IPS-20b (cell line): ENCODE measurements around the gene RBM26.

Experiments
- H3K27ac ChIP-seq: one replicate; pipeline ENCODE4 v1.5.1; 2013; ENCODE audit warnings: low read length
- H3K27me3 ChIP-seq: 2 replicates; pipeline ENCODE4 v1.6.1; 2013; ENCODE audit warnings: mild to moderate bottlenecking, low read length, inconsistent platforms; ENCODE audit not compliant: insufficient read depth
- H3K36me3 ChIP-seq: 2 replicates; pipeline ENCODE4 v1.6.1; 2013; ENCODE audit warnings: low read depth, mild to moderate bottlenecking, inconsistent platforms, low read length, moderate library complexity; ENCODE audit not compliant: insufficient read depth
- H3K4me1 ChIP-seq: 2 replicates; pipeline ENCODE4 v1.6.1; 2013; ENCODE audit warnings: mild to moderate bottlenecking, control low read depth, inconsistent platforms, low read length, moderate library complexity; ENCODE audit not compliant: insufficient read depth
- H3K4me3 ChIP-seq: 2 replicates; pipeline ENCODE4 v1.5.1; 2013; ENCODE audit warnings: mild to moderate bottlenecking, low read length, inconsistent platforms
- H3K9ac ChIP-seq: 2 replicates; pipeline ENCODE4 v1.6.1; 2013; ENCODE audit warnings: low read depth, mild to moderate bottlenecking, inconsistent platforms, low read length, moderate library complexity
- H3K9me3 ChIP-seq: 2 replicates; pipeline ENCODE4 v1.6.1; 2013; ENCODE audit warnings: mild to moderate bottlenecking, low read depth, low read length, inconsistent platforms; ENCODE audit not compliant: insufficient read depth

The RBM26 gene

DNA sequence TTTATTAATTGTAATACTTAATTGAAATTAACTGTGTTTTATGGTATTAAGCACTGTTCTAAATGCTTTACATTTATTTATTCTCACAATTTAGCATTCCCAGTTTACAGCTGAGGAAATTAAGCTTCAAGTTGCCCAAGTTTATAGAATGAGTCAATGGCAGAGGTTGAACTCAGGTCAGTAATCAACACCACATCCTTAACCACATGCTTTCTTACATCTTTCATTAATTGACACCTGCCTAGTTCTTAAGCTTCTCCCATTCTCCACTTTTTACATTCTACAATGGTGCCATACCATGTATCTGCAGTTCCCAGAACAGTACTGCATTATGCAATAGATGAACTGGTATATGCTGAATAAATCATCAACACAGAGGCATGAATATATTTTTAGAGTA is 11.7 kb upstream of the RBM26 start:
- no peaks in the 10 kb centered on the region for H3K4me1 ChIP-seq
- H3K36me3 ChIP-seq = no peaks in the 10 kb centered on the region
- no peak overlapping the region for H3K4me3 ChIP-seq
- no peak overlapping the region for H3K9ac ChIP-seq
- H3K9me3 ChIP-seq = no peaks in the 10 kb centered on the region
- H3K27me3 ChIP-seq = no peaks in the 10 kb centered on the region
- no peak overlapping the region for H3K27ac ChIP-seq

DNA sequence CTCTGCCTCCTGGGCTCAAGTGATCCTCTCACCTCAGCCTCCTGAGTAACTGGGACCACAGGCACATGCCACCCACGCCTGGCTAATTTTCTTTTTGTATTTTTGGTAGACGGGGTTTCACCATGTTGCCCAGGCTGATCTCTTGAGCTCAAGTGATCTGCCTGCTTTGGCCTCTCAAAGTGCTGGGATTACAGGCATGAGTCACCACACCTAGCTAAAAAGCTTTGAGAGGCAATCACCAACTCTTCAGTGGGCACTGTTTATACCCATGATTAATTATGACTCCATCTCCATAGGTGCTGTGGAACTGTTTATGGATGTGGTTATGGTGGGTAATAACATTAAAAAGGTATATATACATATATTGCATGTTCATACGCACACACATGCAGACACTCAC is 7.5 kb upstream of the RBM26 start:
- H3K4me1 ChIP-seq = no peaks in the 10 kb centered on the region

DNA sequence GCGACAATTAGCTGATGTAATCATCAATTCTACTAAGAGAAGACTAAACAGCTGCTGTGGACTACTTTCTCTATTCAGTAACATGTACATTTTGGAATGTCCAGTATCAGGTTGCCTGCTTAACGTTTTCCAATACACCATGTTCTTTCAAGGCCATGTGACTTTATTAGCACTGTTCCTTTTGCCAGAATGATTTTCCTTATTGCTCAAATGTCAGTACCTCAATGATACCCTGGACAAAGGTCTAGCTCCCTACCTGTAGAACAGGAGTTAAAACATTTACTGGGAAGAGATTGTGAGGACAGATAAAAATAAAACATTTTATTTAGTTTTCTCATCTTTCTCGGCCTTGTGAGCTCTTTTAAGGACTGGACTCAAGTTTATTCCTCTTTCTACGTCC is 3.8 kb upstream of the RBM26 start:
- Histone ChIP-seq H3K27me3 (no peaks in the 10 kb centered on the region), H3K27ac (no peak overlapping the region), H3K4me1 (peaks cover 5% of the 10 kb centered on the region; the same call in 1 of the 2 replicates), H3K36me3 (no peaks in the 10 kb centered on the region), H3K4me3 (no peak overlapping the region), H3K9me3 (no peaks in the 10 kb centered on the region), H3K9ac (no peak overlapping the region)

More for the DNA sequence above, 7.5 kb upstream of the RBM26 start:
- H3K9me3 ChIP-seq = no peaks in the 10 kb centered on the region
- no peak overlapping the region for H3K4me3 ChIP-seq
- H3K9ac ChIP-seq = no peak overlapping the region
- no peak overlapping the region for H3K27ac ChIP-seq
- H3K36me3 ChIP-seq = no peaks in the 10 kb centered on the region
- no peaks in the 10 kb centered on the region for H3K27me3 ChIP-seq

DNA sequence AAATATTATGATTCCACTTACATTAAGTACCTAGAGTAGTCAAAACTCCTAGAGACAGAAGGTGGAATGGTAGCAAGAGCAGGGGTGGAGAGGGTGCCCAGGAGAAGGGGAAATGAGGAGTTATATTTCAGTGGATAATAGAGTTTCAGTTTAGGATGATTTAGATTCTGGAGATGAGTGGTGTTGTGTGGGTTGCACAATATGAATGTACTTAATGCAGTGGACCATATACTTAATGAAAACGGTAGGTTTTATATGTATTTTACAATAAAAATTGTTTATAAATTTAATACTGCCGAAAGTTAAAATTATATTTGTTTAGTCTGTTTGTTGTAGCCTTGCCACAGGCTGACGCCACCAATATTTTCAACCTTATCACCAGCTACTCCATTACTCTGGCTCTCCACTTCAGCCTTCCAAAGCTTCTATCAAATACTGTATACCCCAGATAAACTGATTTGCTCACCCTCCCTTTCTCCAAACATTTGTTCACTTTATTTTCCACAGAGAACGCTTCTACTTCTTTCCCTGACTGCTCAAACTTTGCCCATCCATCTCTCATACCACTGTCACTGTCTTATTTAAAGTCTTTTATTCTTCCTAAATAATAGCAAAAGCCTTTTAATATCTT is 1.4 kb upstream of the RBM26 start:
- no peaks in the 10 kb centered on the region for H3K27me3 ChIP-seq
- H3K4me3 ChIP-seq = peak overlapping the region; percentile 96
- H3K36me3 ChIP-seq = no peaks in the 10 kb centered on the region
- H3K9ac ChIP-seq = peak overlapping the region; percentile 98; the same call in 1 of the 2 replicates
- no peaks in the 10 kb centered on the region for H3K9me3 ChIP-seq
- peaks cover 20% of the 10 kb centered on the region; the same call in 1 of the 2 replicates for H3K4me1 ChIP-seq
- no peak overlapping the region for H3K27ac ChIP-seq

DNA sequence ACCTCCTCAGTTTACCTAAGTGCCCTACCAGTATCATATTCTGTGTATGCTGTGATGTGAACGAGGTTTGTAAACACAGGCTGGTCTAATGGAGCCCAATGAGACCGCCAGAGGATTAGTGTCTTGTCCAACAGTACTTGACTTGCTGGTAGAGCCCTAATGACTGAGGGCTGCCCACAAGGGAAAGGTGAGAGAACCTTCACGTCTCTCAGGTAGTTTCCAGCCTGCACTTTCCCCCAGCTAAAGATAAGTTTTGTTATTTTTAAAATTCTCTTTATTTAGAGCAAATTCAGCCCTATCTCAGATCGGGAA is 498 bp upstream of the RBM26 start:
- no peaks in the 10 kb centered on the region for H3K36me3 ChIP-seq
- H3K4me3 ChIP-seq = peak overlapping the region; percentile 96
- peak overlapping the region; percentile 94 for H3K27ac ChIP-seq
- H3K9ac ChIP-seq = peak overlapping the region; percentile 98
- H3K9me3 ChIP-seq = no peaks in the 10 kb centered on the region
- H3K4me1 ChIP-seq = peaks cover 23% of the 10 kb centered on the region; the same call in 1 of the 2 replicates
- no peaks in the 10 kb centered on the region for H3K27me3 ChIP-seq

DNA sequence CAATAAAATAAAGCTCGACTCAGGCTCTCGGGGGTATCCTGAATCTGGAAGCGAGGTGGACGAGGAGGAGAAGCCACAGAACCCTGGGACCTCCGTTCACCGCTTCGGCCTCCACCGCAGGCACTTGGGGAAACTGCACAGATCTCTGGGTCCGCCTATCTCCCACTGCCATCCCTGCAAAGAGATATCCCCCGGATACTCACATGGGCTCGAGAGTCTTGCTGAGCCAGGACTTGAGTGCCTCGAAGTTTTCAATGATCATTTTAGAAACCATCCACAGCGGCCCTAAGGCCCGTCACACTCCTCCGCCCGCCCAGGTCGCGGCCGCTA is 589 bp downstream of the RBM26 start:
- Histone ChIP-seq H3K27ac (peak overlapping the region; percentile 1), H3K27me3 (no peaks in the 10 kb centered on the region), H3K4me1 (peaks cover 23% of the 10 kb centered on the region; the same call in 1 of the 2 replicates)

DNA sequence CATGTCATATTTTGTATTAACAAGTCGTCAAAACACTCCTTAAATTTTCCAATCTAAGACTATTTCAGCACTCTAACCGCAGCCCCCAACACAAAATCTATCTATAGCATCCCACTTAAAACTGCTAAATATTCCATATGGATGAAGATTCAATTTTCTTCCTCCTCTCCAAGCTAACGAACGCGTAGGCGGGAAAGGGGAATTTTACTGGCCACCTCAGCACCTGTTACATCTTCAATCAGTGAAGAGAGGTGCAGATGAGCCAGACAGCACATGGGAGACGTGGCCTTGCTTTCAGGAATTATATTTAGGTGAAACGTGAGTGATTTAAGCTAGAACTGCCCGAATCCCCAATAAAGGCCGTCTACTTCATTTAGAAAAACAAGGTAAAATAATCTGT is 1.1 kb downstream of the RBM26 start:
- Histone ChIP-seq H3K9ac (peak overlapping the region; percentile 98), H3K27ac (peak overlapping the region; percentile 1), H3K27me3 (no peaks in the 10 kb centered on the region), H3K4me1 (peaks cover 23% of the 10 kb centered on the region; the same call in 1 of the 2 replicates), H3K4me3 (peak overlapping the region; percentile 96), H3K36me3 (peaks cover 9% of the 10 kb centered on the region; the same call in 1 of the 2 replicates), H3K9me3 (no peaks in the 10 kb centered on the region)

More for the DNA sequence above, 589 bp downstream of the RBM26 start:
- Histone ChIP-seq H3K9me3 (no peaks in the 10 kb centered on the region), H3K4me3 (peak overlapping the region; percentile 96), H3K36me3 (peaks cover 4% of the 10 kb centered on the region; the same call in 1 of the 2 replicates), H3K9ac (peak overlapping the region; percentile 98)

DNA sequence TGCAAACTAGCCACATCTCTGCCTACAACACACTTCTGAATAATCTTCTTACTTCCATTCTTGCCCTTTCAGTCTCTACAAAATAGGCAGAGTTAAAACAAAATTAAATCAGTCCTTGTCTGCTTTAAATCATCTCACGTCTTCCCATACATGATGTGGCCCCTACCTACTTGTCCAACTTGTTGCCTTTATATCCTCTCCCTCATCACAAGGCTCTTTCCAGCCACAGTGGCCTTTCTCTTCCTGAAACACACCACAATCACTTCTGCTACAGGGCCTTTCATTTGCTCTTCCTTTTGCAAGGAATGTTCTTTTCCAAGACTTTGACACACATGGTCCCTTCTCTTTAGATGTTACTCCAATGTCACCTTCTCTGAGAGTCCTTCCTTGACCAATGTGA is 1.7 kb downstream of the RBM26 start:
- Histone ChIP-seq H3K9ac (peak overlapping the region; percentile 98), H3K4me1 (peaks cover 23% of the 10 kb centered on the region; the same call in 1 of the 2 replicates), H3K4me3 (peak overlapping the region; percentile 96), H3K27ac (no peak overlapping the region), H3K27me3 (no peaks in the 10 kb centered on the region), H3K9me3 (no peaks in the 10 kb centered on the region), H3K36me3 (peaks cover 15% of the 10 kb centered on the region; the same call in 1 of the 2 replicates)

DNA sequence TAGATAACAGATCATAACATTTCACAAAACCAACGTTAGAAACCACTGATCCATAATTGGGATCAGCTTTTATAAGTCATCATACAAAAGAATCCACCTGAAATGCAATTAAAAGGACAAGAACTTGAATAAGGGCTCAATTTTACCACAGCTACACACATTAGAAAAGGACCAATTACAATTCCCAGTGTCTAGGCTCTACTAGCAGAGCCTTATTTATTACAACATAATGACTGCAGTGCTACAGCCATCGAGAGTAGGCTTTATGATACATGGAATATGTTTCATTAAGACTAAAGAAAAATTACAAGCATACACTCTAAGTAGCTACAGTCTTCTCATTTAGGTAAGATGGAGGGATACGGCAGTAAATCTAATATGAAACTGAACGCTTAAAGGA is 2.9 kb downstream of the RBM26 start:
- Histone ChIP-seq H3K36me3 (peaks cover 27% of the 10 kb centered on the region; the same call in 1 of the 2 replicates), H3K27me3 (no peaks in the 10 kb centered on the region), H3K4me3 (peak overlapping the region; percentile 96), H3K4me1 (peaks cover 23% of the 10 kb centered on the region; the same call in 1 of the 2 replicates), H3K9me3 (no peaks in the 10 kb centered on the region), H3K9ac (peak overlapping the region; percentile 98; the same call in 1 of the 2 replicates), H3K27ac (no peak overlapping the region)

DNA sequence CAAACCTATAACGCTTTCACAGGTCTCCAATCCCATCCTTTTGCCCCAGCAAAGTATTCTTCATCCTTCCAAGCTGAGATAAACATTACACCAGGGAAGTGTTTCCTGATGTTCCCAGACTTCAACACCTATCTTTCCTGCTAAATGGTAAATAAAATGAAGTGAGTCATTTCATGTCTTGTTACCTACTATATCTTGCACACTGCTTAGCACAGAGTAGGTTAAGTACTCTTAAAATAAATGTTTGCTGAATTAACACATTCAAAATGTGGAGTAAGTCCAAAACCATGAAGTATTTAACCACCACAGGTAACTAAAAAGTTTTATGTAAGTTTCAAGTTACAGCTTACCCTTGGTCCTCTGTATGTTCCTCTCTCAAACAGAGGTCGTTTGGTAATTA is 3.4 kb downstream of the RBM26 start:
- H3K36me3 ChIP-seq = peaks cover 30% of the 10 kb centered on the region; the same call in 1 of the 2 replicates
- H3K4me3 ChIP-seq = peak overlapping the region; percentile 96
- no peaks in the 10 kb centered on the region for H3K9me3 ChIP-seq
- H3K4me1 ChIP-seq = peaks cover 23% of the 10 kb centered on the region; the same call in 1 of the 2 replicates
- H3K27ac ChIP-seq = no peak overlapping the region
- H3K9ac ChIP-seq = peak overlapping the region; percentile 98; the same call in 1 of the 2 replicates
- H3K27me3 ChIP-seq = no peaks in the 10 kb centered on the region

DNA sequence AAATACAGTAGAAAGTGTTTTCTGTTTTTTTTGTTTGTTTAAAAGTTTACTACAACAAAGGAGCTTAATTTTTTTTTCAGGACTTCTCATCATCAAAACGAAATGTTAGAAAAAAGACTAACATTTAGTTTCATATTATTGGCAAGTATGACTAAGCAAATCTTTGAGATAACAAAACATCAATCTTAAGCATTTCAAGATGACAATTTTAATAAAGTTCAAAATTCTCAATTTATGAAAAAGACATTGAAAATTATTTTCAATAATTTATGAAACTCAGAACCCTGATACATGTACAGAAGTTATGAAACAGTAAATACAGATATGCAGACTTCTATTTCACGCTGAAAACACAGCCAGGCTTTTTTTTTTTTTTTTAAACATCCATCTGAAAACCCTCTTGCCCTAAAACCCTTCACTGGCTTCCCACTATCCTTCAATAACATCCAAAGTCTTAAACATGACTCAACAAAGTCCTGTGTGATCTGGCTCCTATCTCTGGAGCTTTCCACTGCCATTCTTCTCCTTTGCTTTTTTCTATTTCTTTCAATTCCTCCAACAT is 3.9 kb downstream of the RBM26 start:
- peak overlapping the region; percentile 96; the same call in 1 of the 2 replicates for H3K4me3 ChIP-seq
- no peak overlapping the region; the same call in 1 of the 2 replicates for H3K9ac ChIP-seq
- H3K9me3 ChIP-seq = no peaks in the 10 kb centered on the region
- H3K27me3 ChIP-seq = no peaks in the 10 kb centered on the region
- H3K36me3 ChIP-seq = peaks cover 34% of the 10 kb centered on the region; the same call in 1 of the 2 replicates
- peaks cover 22% of the 10 kb centered on the region; the same call in 1 of the 2 replicates for H3K4me1 ChIP-seq
- H3K27ac ChIP-seq = no peak overlapping the region
